HG02763 (cell line): ENCODE measurements around the gene DCC.
"Not testable (repeated sequence)": the region's sequence is repeated elsewhere in the genome, so short reads cannot be mapped to it uniquely, and the experiment has no call there.

Source experiments
- ATAC-seq: cut with Tn5 transposase; IDR thresholded peaks from one replicate; pipeline ENCODE4 v1.9.1; 2021; ENCODE audit warnings: mild to moderate bottlenecking, moderate library complexity; ENCODE audit not compliant: unreplicated experiment

DCC gene

GRCh38 chr18:52344881-52345280, 4.9 kb downstream of the DCC start:
- no peak for ATAC-seq

GRCh38 chr18:52345428-52345827, 5.4 kb downstream of the DCC start:
- ATAC-seq = no peak

GRCh38 chr18:52348209-52348608, 8.2 kb downstream of the DCC start:
- ATAC-seq = no peak

DNA sequence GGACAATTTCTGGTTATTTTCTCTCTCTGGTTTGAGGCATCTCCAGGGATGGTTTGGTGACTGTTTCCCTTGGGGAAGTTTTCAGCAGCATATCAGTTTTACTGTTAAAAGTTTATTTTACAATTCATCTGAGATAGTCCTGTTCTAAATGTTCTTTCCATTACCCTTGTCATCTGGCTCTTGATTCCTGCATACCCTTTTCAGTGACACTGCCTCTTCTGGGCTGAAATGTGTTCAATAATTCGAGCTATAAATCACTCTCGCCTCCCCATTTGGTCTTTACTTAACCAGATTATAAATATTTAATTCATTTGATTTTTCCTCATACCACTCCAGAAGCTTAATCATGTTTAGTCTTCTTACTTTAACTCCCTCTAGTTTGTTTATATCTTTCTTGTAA, 9.5 kb downstream of the DCC start:
- no peak for ATAC-seq

DNA sequence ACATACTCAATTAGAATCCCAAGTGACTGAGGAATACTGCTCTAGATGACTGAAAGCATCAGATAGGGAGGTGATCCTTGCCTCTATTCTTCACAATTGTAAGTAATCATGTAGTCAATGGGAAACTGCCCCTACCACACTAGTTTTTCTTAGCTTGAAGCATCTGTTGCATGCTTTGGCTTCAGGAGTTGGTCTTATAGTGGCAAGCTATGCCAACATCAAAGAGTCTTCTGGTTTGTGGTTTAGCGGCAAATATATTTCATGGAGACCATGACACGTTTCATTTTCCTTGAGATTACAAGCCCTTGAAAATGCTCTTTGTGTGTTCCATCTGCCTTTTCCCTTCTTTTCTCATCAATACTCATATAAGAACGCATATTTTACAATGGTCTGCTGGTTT, 12.9 kb downstream of the DCC start:
- no peak for ATAC-seq

- no peak for ATAC-seq
These were observed 13.6 kb downstream of the DCC start for GRCh38 chr18:52353589-52353988.

GRCh38 chr18:52363861-52364260, 23.9 kb downstream of the DCC start:
- no peak for ATAC-seq

GRCh38 chr18:52366851-52367250, 26.9 kb downstream of the DCC start:
- ATAC-seq = not testable (repeated sequence)

- ATAC-seq = no peak
These were observed 28.2 kb downstream of the DCC start for GRCh38 chr18:52367953-52368742.

DNA sequence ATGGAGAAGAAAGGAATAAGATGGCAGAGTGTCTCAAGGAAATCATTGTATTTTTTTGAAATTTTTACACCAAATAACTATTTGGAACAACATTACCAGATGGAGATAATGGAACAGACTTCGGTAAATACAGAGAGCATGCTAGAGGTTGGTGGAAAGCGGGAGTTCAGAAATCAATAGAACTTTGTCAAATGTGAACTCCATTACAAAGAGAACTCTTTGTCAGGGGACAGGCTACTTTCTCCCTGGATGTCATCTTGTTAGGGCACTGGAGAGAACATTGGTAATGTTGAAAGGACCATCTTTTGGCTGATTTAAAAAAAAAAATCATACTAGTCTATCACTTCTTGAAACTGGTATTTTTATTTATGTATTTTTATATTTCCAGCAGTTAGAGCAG, 30.8 kb downstream of the DCC start:
- ATAC-seq = no peak

GRCh38 chr18:52376104-52376503, 36.1 kb downstream of the DCC start:
- ATAC-seq = no peak

GRCh38 chr18:52377094-52377493, 37.1 kb downstream of the DCC start:
- no peak for ATAC-seq

DNA sequence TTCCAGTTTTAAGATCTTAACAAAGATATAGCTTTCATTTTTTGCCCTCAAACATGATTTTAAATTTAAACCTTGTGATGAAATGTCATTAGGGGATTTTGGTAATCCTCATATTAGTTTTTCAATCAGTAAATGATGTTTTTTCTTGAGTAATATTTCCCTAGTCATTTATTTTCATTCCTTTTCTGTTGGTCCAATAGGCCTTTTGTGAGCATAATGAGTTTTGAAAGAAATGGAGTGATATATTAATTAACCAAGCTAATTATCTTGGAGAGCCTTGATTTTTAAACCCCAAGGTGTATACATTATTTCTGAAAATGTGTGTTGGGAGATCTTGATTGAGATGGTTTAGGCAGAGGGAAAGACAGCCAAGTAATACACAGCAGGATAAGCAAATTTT, 46.3 kb downstream of the DCC start:
- ATAC-seq = no peak

DNA sequence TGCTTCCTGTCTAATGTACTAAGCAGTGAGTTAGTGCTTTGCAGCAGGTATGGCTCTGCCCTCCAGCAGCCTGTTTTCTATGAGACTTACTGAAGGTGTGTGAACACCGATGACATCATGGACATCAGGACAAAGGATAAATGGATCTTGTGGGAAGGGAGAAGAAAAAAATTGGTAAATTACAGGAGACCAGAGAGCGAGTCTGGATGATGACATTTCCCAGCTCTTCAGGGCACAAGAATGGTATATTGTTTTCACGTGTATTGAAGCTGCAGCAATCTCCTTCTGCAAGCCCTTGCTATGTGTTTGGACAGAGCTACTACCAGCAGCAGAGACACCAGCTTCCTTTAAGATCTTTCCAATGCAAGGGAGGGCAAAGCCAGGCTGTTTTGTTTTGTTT, 47.2 kb downstream of the DCC start:
- no peak for ATAC-seq

- no peak for ATAC-seq
These were observed 52.0 kb downstream of the DCC start for GRCh38 chr18:52391810-52392559.

- ATAC-seq = peak; percentile 40
These were observed 54.6 kb downstream of the DCC start for GRCh38 chr18:52394602-52395001.

- ATAC-seq = peak; percentile 55
These were observed 55.3 kb downstream of the DCC start for GRCh38 chr18:52395146-52395852.

DNA sequence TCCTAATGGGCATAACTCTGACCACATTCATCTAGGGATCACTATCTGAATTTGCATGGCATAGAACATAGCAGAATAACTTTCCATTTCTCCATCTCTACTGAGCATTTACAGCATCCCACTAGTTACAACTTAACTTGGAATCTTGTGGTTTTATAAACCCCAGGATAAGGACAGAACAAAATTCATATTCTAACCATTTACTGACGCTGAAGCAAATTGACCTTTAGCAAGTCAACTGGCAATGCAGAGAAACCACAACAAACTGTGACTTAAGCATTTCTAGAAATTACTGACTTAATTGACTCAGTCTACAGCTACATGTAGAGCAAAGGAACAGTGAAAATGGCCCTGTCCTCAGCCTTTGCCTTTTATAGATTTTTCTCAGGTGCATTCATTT, 61.2 kb downstream of the DCC start:
- ATAC-seq = no peak

DNA sequence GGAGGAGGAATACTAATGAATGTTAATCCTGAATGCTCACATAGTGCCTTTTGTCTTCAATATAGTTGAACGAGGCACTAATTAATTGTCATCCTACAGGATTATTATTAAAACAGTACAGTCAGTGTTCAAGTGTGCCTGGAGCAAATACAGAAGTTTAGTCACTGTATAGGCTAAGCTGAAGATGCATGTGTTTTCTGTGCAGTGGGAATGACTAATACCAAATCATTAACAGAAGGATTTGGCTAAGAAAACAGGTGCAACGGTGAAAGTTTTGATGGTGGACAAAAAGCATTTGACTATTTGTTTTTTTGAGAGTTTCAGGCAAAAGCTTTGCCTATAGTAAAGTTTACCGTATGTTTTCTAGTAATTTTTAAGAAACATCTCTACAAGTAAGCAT, 62.8 kb downstream of the DCC start:
- ATAC-seq = no peak

GRCh38 chr18:52403291-52404021, 63.5 kb downstream of the DCC start:
- ATAC-seq = no peak

- no peak for ATAC-seq
These were observed 68.9 kb downstream of the DCC start for GRCh38 chr18:52408800-52409302.
